SJSA1 (cell line): Measurements from ENCODE around the gene PCDHGA12. TPM values are rescaled to one million over a fixed set of nuclear protein-coding genes. Genes with fewer than 3 reads are reported as not detected.
A peak's percentile ranks its signal among the peaks of the same experiment; 100 is the strongest.

Experiments used
- DNase-seq, 2 experiments: peaks; one replicate each; pipeline ENCODE4 v3.0.0-alpha.2; 2015 to 2020; ENCODE audit warnings: low spot score in 2 of 2, low read depth in 1 of 2
- H3K27ac ChIP-seq: fragments of 250-450 bp; sonication (Bioruptor Pico); 2 replicates; pipeline ENCODE4 v1.5.1; 2020; ENCODE audit warnings: mild to moderate bottlenecking, moderate library complexity
- H3K27me3 ChIP-seq: fragments of 250-450 bp; sonication (Bioruptor Pico); replicated peaks from 2 replicates; pipeline ENCODE4 v1.5.1; 2020; ENCODE audit warnings: mild to moderate bottlenecking, moderate library complexity
- H3K36me3 ChIP-seq: fragments of 250-450 bp; sonication (Bioruptor Pico); 2 replicates; pipeline ENCODE4 v1.5.1; 2020; ENCODE audit warnings: mild to moderate bottlenecking
- H3K4me1 ChIP-seq: fragments of 250-450 bp; sonication (Bioruptor Pico); replicated peaks from 2 replicates; pipeline ENCODE4 v1.6.1; 2021; ENCODE audit warnings: mild to moderate bottlenecking
- H3K4me3 ChIP-seq: fragments of 250-450 bp; sonication (Bioruptor Pico); 2 replicates; pipeline ENCODE4 v1.5.1; 2020; ENCODE audit warnings: mild to moderate bottlenecking
- H3K9me3 ChIP-seq: fragments of 250-450 bp; sonication (Bioruptor Pico); replicated peaks from 2 replicates; pipeline ENCODE4 v1.5.1; 2020; ENCODE audit warnings: mild to moderate bottlenecking
- total RNA-seq: library from RNA; depleted of rRNA; stranded (reverse); fragments of >200 nt; shearing (Covaris generic); gene quantifications from 2 replicates; pipeline ENCODE4 v1.2.3, GENCODE V29; 2014; rRNA removed

PCDHGA12 gene
- total RNA-seq, 1 experiment from 2014 or later = 0.34 TPM

GRCh38 chr5:141439411-141440141, 9.3 kb downstream of the PCDHGA12 start:
- Histone ChIP-seq H3K4me3 (no peak overlapping the region), H3K36me3 (no peaks in the 10 kb centered on the region), H3K27ac (no peak overlapping the region), H3K9me3 (peaks cover 9% of the 10 kb centered on the region; the same call in 1 of the 2 replicates), H3K4me1 (no peaks in the 10 kb centered on the region), H3K27me3 (no peaks in the 10 kb centered on the region)
- DNase-seq = no peak

- Histone ChIP-seq H3K4me1 (no peaks in the 10 kb centered on the region), H3K27ac (no peak overlapping the region), H3K4me3 (no peak overlapping the region), H3K36me3 (no peaks in the 10 kb centered on the region), H3K9me3 (peaks cover 9% of the 10 kb centered on the region; the same call in 1 of the 2 replicates), H3K27me3 (no peaks in the 10 kb centered on the region)
- no peak for DNase-seq
These were observed 10.0 kb downstream of the PCDHGA12 start for GRCh38 chr5:141440341-141440740.

GRCh38 chr5:141441571-141442170, 11.4 kb downstream of the PCDHGA12 start:
- Histone ChIP-seq H3K4me1 (no peaks in the 10 kb centered on the region), H3K36me3 (no peaks in the 10 kb centered on the region), H3K27me3 (no peaks in the 10 kb centered on the region), H3K27ac (no peak overlapping the region), H3K4me3 (no peak overlapping the region), H3K9me3 (peaks cover 9% of the 10 kb centered on the region; the same call in 1 of the 2 replicates)
- no peak for DNase-seq

DNA sequence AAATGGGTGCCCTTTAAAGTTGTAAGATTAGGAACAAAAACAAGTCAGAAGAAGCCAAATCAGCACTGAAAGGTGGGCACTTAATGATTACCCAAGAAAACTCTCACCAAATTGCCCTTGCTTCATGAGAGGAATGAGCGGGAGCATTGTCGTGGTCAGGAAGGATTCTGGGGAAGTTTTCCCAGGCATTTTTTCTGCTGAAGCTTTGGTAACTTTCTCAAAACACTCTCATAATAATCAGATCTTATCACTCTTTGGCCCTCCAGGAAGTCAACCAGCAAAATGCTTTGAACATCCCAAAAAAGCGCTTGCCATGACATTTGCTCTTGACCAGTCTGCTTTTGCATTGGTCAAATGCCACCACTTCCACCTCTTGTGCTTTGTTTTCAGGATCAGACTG, 35.0 kb downstream of the PCDHGA12 start:
- H3K4me3 ChIP-seq = no peak overlapping the region
- no peaks in the 10 kb centered on the region for H3K36me3 ChIP-seq
- no peak for DNase-seq
- H3K9me3 ChIP-seq = no peaks in the 10 kb centered on the region
- no peaks in the 10 kb centered on the region for H3K27me3 ChIP-seq
- no peaks in the 10 kb centered on the region for H3K4me1 ChIP-seq
- no peak overlapping the region for H3K27ac ChIP-seq

DNA sequence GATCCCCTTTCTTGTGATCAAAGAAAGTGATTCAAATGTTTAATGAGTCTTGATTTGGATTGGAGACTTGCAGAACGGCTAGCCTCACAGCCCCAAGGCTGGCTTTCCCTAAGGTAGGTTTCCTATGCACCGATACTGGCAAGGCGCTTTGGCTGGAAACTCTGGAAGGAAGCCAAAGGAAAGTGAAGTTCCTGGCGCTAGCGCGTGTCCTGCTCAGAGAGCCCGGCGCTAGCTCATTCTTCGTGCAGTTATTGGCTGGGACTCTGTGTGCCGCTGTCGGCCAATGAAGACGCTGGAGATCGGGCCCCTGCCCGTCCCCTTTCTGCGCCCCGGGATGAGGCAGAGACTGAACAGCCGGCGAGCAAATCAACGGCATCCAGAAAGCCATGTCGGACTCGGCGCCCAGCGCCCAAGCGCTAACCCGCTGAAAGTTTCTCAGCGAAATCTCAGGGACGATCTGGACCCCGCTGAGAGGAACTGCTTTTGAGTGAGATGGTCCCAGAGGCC, 45.4 kb downstream of the PCDHGA12 start, which contains the start of gene PCDHGC3:
Gene PCDHGC3, plus strand, starts transcription at position 342 of the 507 bp plus-strand sequence. Its CDS starts 151 bp downstream, at position 493.
- Histone ChIP-seq H3K4me3 (peak within 1 kb of the TSS; percentile 53), H3K4me1 (peaks cover 21% of the 10 kb centered on the region), H3K9me3 (no peaks in the 10 kb centered on the region), H3K27ac (peak within 1 kb of the TSS; percentile 25), H3K27me3 (no peaks in the 10 kb centered on the region), H3K36me3 (peaks cover 12% of the 10 kb centered on the region)
- peak; percentile 91 to 96 for DNase-seq

DNA sequence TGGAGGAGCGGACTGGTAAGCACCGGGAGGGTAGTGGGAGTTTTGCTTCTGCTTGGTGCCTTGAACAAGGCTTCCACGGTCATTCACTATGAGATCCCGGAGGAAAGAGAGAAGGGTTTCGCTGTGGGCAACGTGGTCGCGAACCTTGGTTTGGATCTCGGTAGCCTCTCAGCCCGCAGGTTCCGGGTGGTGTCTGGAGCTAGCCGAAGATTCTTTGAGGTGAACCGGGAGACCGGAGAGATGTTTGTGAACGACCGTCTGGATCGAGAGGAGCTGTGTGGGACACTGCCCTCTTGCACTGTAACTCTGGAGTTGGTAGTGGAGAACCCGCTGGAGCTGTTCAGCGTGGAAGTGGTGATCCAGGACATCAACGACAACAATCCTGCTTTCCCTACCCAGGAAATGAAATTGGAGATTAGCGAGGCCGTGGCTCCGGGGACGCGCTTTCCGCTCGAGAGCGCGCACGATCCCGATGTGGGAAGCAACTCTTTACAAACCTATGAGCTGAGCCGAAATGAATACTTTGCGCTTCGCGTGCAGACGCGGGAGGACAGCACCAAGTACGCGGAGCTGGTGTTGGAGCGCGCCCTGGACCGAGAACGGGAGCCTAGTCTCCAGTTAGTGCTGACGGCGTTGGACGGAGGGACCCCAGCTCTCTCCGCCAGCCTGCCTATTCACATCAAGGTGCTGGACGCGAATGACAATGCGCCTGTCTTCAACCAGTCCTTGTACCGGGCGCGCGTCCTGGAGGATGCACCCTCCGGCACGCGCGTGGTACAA, 46.0 kb downstream of the PCDHGA12 start:
- Histone ChIP-seq H3K27me3 (no peaks in the 10 kb centered on the region), H3K4me1 (peaks cover 21% of the 10 kb centered on the region), H3K36me3 (peaks cover 12% of the 10 kb centered on the region), H3K4me3 (peak overlapping the region; percentile 53), H3K27ac (peak overlapping the region; percentile 25), H3K9me3 (no peaks in the 10 kb centered on the region)
- DNase-seq = peak; percentile 66 to 76

DNA sequence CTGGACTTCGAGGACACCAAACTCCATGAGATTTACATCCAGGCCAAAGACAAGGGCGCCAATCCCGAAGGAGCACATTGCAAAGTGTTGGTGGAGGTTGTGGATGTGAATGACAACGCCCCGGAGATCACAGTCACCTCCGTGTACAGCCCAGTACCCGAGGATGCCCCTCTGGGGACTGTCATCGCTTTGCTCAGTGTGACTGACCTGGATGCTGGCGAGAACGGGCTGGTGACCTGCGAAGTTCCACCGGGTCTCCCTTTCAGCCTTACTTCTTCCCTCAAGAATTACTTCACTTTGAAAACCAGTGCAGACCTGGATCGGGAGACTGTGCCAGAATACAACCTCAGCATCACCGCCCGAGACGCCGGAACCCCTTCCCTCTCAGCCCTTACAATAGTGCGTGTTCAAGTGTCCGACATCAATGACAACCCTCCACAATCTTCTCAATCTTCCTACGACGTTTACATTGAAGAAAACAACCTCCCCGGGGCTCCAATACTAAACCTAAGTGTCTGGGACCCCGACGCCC, 46.8 kb downstream of the PCDHGA12 start:
- peak overlapping the region; percentile 53 for H3K4me3 ChIP-seq
- no peak overlapping the region for H3K27ac ChIP-seq
- H3K9me3 ChIP-seq = no peaks in the 10 kb centered on the region
- H3K4me1 ChIP-seq = peaks cover 21% of the 10 kb centered on the region
- peaks cover 12% of the 10 kb centered on the region for H3K36me3 ChIP-seq
- no peak for DNase-seq
- no peaks in the 10 kb centered on the region for H3K27me3 ChIP-seq

GRCh38 chr5:141477815-141478214, 47.5 kb downstream of the PCDHGA12 start:
- DNase-seq = no peak
- Histone ChIP-seq H3K27me3 (no peaks in the 10 kb centered on the region), H3K36me3 (peaks cover 12% of the 10 kb centered on the region), H3K9me3 (no peaks in the 10 kb centered on the region), H3K27ac (no peak overlapping the region), H3K4me3 (no peak overlapping the region), H3K4me1 (peaks cover 21% of the 10 kb centered on the region)

- no peaks in the 10 kb centered on the region for H3K27me3 ChIP-seq
- no peak overlapping the region for H3K4me3 ChIP-seq
- H3K27ac ChIP-seq = no peak overlapping the region
- no peaks in the 10 kb centered on the region for H3K9me3 ChIP-seq
- peaks cover 12% of the 10 kb centered on the region for H3K36me3 ChIP-seq
- no peak for DNase-seq
- H3K4me1 ChIP-seq = peaks cover 21% of the 10 kb centered on the region
These were observed 48.1 kb downstream of the PCDHGA12 start for GRCh38 chr5:141478321-141478945.

GRCh38 chr5:141479776-141480175, 49.5 kb downstream of the PCDHGA12 start:
- Histone ChIP-seq H3K4me1 (peaks cover 21% of the 10 kb centered on the region), H3K27me3 (no peaks in the 10 kb centered on the region), H3K36me3 (peaks cover 12% of the 10 kb centered on the region), H3K9me3 (no peaks in the 10 kb centered on the region), H3K27ac (no peak overlapping the region), H3K4me3 (no peak overlapping the region)
- no peak for DNase-seq

Other genes starting within 250 kb of the PCDHGA12 start
- 11.9 and 16.3 TPM in 2 replicates for gene PCDHB16, start 248.1 kb upstream of the PCDHGA12 start, total RNA-seq
- gene PCDHB9, start 243.3 kb upstream of the PCDHGA12 start, total RNA-seq = 2.7 and 3.8 TPM in 2 replicates
- gene PCDHB10, start 238.2 kb upstream of the PCDHGA12 start, total RNA-seq = 3.3 and 4.7 TPM in 2 replicates
- 0.34 TPM in 1 of 2 replicates, not detected in the other for gene PCDHB11, start 230.9 kb upstream of the PCDHGA12 start, total RNA-seq
- gene PCDHB12, start 221.8 kb upstream of the PCDHGA12 start, total RNA-seq = 1.8 and 6.2 TPM in 2 replicates
- gene PCDHB13, start 216.6 kb upstream of the PCDHGA12 start, total RNA-seq = 1.3 and 1.7 TPM in 2 replicates
- 18.6 and 28.4 TPM in 2 replicates for gene PCDHB14, start 207.2 kb upstream of the PCDHGA12 start, total RNA-seq
- gene PCDHB15, start 185.1 kb upstream of the PCDHGA12 start, total RNA-seq = 0.74 and 1.0 TPM in 2 replicates
- 0.11 and 0.75 TPM in 2 replicates for gene SLC25A2, start 126.5 kb upstream of the PCDHGA12 start, total RNA-seq
- 147 and 154 TPM in 2 replicates for gene TAF7, start 109.7 kb upstream of the PCDHGA12 start, total RNA-seq
- 2.2 and 3.1 TPM in 2 replicates for gene PCDHGA1, start 100.0 kb upstream of the PCDHGA12 start, total RNA-seq
- 1.2 and 2.1 TPM in 2 replicates for gene PCDHGA2, start 91.7 kb upstream of the PCDHGA12 start, total RNA-seq
- gene PCDHGA3, start 86.7 kb upstream of the PCDHGA12 start, total RNA-seq = 0.26 TPM in 1 of 2 replicates, not detected in the other
- 0.79 TPM in 1 of 2 replicates, not detected in the other for gene PCDHGB1, start 80.4 kb upstream of the PCDHGA12 start, total RNA-seq
- gene PCDHGA4, start 75.5 kb upstream of the PCDHGA12 start, total RNA-seq = 1.2 and 1.7 TPM in 2 replicates
- 3.8 TPM in 1 of 2 replicates, not detected in the other for gene PCDHGB2, start 70.5 kb upstream of the PCDHGA12 start, total RNA-seq
- gene PCDHGA5, start 66.3 kb upstream of the PCDHGA12 start, total RNA-seq = 0.76 and 1.8 TPM in 2 replicates
- gene PCDHGB3, start 60.3 kb upstream of the PCDHGA12 start, total RNA-seq = 1.1 TPM in 1 of 2 replicates, not detected in the other
- 0.38 and 1.4 TPM in 2 replicates for gene PCDHGA6, start 56.6 kb upstream of the PCDHGA12 start, total RNA-seq
- gene PCDHGA7, start 47.8 kb upstream of the PCDHGA12 start, total RNA-seq = 0.82 and 0.91 TPM in 2 replicates
- gene PCDHGB4, start 42.8 kb upstream of the PCDHGA12 start, total RNA-seq = 0.09 and 0.18 TPM in 2 replicates
- gene PCDHGA8, start 37.9 kb upstream of the PCDHGA12 start, total RNA-seq = 0.32 and 1.1 TPM in 2 replicates
- gene PCDHGB5, start 32.6 kb upstream of the PCDHGA12 start, total RNA-seq = 1.1 and 3.6 TPM in 2 replicates
- gene PCDHGA9, start 27.7 kb upstream of the PCDHGA12 start, total RNA-seq = 0.55 TPM in 1 of 2 replicates, not detected in the other
- 1.2 and 1.3 TPM in 2 replicates for gene PCDHGB6, start 22.5 kb upstream of the PCDHGA12 start, total RNA-seq
- 1.2 and 2.9 TPM in 2 replicates for gene PCDHGA10, start 17.5 kb upstream of the PCDHGA12 start, total RNA-seq
- gene PCDHGB7, start 12.8 kb upstream of the PCDHGA12 start, total RNA-seq = 1.8 and 2.6 TPM in 2 replicates
- 0.22 and 0.32 TPM in 2 replicates for gene PCDHGA11, start 9.5 kb upstream of the PCDHGA12 start, total RNA-seq
- 45.5 and 57.8 TPM in 2 replicates for gene PCDHGC3, start 45.5 kb downstream of the PCDHGA12 start, total RNA-seq
- 0.22 and 0.39 TPM in 2 replicates for gene PCDHGC4, start 54.5 kb downstream of the PCDHGA12 start, total RNA-seq
- gene PCDHGC5, start 58.6 kb downstream of the PCDHGA12 start, total RNA-seq = 0.21 TPM in 1 of 2 replicates, not detected in the other
- gene DIAPH1, start 188.5 kb downstream of the PCDHGA12 start, total RNA-seq = 44.5 and 48.7 TPM in 2 replicates
- 85.9 and 93.9 TPM in 2 replicates for gene HDAC3, start 206.3 kb downstream of the PCDHGA12 start, total RNA-seq
- 5.8 and 10.1 TPM in 2 replicates for gene RELL2, start 206.5 kb downstream of the PCDHGA12 start, total RNA-seq
- 33.2 and 35.8 TPM in 2 replicates for gene FCHSD1, start 220.9 kb downstream of the PCDHGA12 start, total RNA-seq